ENCODE data around the gene CPE. TPM values are rescaled to one million over a fixed set of nuclear protein-coding genes. Genes with fewer than 3 reads are reported as not detected.

Gene CPE
- total RNA-seq, 1 donor from 2014 or later: 63.6 TPM

DNA sequence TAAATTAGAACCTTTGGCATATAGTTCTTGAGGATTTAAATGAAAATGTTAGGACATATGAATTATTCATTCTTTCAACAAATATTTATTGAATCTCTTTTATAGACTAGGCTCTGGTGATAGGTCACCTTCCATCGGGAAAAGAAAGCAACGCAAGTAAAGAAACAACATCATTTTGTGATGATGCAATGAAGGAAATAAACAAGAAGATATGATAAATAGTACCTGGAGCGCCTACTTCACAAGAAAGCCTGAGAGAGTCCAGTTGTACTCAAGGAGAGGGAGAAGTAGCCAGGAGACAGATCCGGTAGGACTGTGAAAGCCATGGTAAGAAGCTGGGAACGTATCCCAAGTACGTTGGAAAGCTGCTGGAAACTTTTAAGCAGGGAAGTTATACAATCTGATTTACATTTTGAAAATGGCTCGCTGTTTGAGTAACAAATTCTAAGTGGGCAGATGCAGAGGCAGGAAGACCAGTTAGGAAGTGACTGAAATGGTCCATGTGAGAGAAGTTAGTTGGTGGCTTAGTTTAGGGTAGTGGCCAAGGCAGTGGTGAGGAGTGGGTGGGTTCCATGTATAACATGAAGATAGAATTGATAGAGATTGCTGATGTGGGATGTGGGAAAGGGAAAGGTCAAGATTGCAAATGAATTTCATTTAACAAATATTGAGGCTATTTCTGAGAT is 17.7 kb upstream of the CPE start:
- Histone ChIP-seq H3K4me1 (peaks cover 8% of the 10 kb centered on the region), H3K9me3 (no peaks in the 10 kb centered on the region), H3K27me3 (no peaks in the 10 kb centered on the region), H3K4me3 (no peak overlapping the region), H3K27ac (no peak overlapping the region), H3K36me3 (no peaks in the 10 kb centered on the region)
- TF ChIP-seq, protein P1, sequence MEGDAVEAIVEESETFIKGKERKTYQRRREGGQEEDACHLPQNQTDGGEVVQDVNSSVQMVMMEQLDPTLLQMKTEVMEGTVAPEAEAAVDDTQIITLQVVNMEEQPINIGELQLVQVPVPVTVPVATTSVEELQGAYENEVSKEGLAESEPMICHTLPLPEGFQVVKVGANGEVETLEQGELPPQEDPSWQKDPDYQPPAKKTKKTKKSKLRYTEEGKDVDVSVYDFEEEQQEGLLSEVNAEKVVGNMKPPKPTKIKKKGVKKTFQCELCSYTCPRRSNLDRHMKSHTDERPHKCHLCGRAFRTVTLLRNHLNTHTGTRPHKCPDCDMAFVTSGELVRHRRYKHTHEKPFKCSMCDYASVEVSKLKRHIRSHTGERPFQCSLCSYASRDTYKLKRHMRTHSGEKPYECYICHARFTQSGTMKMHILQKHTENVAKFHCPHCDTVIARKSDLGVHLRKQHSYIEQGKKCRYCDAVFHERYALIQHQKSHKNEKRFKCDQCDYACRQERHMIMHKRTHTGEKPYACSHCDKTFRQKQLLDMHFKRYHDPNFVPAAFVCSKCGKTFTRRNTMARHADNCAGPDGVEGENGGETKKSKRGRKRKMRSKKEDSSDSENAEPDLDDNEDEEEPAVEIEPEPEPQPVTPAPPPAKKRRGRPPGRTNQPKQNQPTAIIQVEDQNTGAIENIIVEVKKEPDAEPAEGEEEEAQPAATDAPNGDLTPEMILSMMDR (IDR thresholded peaks at IDR 0.05): no peak
- intact Hi-C loops (cut with DNase I): no loop called here
- DNase-seq (no peak), ATAC-seq (peak; percentile 66)

- H3K4me3 ChIP-seq: no peak overlapping the region
- TF ChIP-seq, protein P1 (IDR thresholded peaks at IDR 0.05): no peak
Observed at GRCh38 chr4:165361810-165362209, 17.0 kb upstream of the CPE start.

DNA sequence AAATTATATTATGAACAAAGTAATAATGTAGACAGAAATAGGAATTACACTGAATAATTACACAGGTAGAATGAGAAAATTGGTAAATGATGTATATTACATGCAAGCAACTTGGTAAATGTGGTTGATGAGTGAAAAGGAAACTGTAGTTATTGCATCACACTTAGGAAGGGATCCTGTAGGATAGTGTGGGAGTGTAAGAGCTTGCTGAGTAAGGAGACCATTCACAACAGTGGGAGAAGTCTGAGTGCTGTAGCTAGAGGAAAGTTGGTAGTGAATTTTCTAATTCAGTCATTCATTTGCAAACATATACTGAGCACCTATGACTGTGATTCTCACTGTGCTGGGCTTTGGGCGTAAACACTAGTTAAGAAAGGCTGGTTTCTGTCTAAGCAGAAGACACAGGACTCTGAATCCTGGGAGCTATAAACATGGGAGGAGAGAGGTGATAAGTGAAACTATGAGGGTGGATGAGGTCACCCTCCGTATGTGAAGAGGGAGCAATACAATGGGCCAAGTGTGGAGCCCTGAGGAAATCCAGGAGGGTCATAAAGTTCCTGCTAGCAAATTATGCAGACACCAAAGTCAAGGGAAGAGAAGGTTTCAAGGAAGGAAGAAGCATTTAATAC is 14.2 kb upstream of the CPE start:
- Histone ChIP-seq H3K27me3 (no peaks in the 10 kb centered on the region), H3K27ac (no peak overlapping the region), H3K36me3 (no peaks in the 10 kb centered on the region), H3K4me1 (peaks cover 6% of the 10 kb centered on the region), H3K4me3 (no peak overlapping the region), H3K9me3 (no peaks in the 10 kb centered on the region)
- DNase-seq (no peak), ATAC-seq (peak; percentile 32)
- intact Hi-C loops (cut with DNase I): no loop called here
- TF ChIP-seq, protein P1 (IDR thresholded peaks at IDR 0.05): no peak

More at GRCh38 chr4:165361810-165362209, 17.0 kb upstream of the CPE start:
- intact Hi-C loops (cut with DNase I): no loop called here
- ATAC-seq (no peak), DNase-seq (no peak)
- Histone ChIP-seq H3K27ac (no peak overlapping the region), H3K9me3 (no peaks in the 10 kb centered on the region), H3K36me3 (no peaks in the 10 kb centered on the region), H3K27me3 (no peaks in the 10 kb centered on the region), H3K4me1 (peaks cover 8% of the 10 kb centered on the region)

DNA sequence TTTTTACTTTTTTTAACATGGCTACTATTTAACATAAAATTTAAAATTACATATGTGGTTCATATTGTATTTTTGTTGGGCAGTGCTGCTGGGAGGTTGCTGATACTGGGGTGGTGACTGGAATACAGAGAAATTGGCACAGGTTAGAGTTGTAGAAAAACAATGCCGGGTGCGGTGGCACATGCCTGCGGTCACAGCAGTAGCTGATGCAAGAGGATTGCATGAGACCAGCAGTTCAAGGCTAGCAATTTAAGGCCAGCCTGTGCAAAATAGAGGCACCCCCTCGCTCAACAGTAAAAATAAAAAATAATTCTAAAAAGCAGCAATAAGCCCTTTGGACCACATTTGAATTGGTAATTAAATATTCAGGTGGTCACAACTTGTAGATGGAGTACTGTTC is 11.8 kb upstream of the CPE start:
- no peak overlapping the region for H3K4me3 ChIP-seq
- no peaks in the 10 kb centered on the region for H3K36me3 ChIP-seq
- no peaks in the 10 kb centered on the region for H3K4me1 ChIP-seq
- H3K27ac ChIP-seq: no peak overlapping the region
- intact Hi-C loops (cut with DNase I): no loop called here
- TF ChIP-seq, protein P1 (IDR thresholded peaks at IDR 0.05): no peak
- DNase-seq (no peak), ATAC-seq (no peak)
- H3K9me3 ChIP-seq: no peaks in the 10 kb centered on the region
- no peaks in the 10 kb centered on the region for H3K27me3 ChIP-seq

GRCh38 chr4:165368114-165368513 is 10.7 kb upstream of the CPE start:
- intact Hi-C loops (cut with DNase I): no loop called here
- H3K4me3 ChIP-seq: no peak overlapping the region
- H3K36me3 ChIP-seq: no peaks in the 10 kb centered on the region
- H3K4me1 ChIP-seq: no peaks in the 10 kb centered on the region
- DNase-seq (no peak), ATAC-seq (no peak)
- no peaks in the 10 kb centered on the region for H3K27me3 ChIP-seq
- H3K9me3 ChIP-seq: no peaks in the 10 kb centered on the region
- TF ChIP-seq, protein P1 (IDR thresholded peaks at IDR 0.05): no peak
- H3K27ac ChIP-seq: no peak overlapping the region
